ENCODE results near the gene CA5A. TPM values are rescaled to one million over a fixed set of nuclear protein-coding genes. Genes with fewer than 3 reads are reported as not detected.

CA5A gene
- total and polyA plus RNA-seq, 2 of the 13 experiments (the other 11 are each of a cell fraction or from before 2014, with no cell fraction given): 66.8 to 106 TPM

GRCh38 chr16:87856791-87857228 lies 79.5 kb downstream of the CA5A start (continued):
- TF ChIP-seq ZNF335 (CRISPR knock-in tag; IDR thresholded peaks at IDR 0.05): no peak
- TF ChIP-seq SAP130 (CRISPR knock-in tag; IDR thresholded peaks at IDR 0.05; ENCODE audit: low read depth): peak; percentile 40; the same call in 1 of the 2 replicates
- no peak for TF ChIP-seq ZKSCAN8 (CRISPR knock-in tag; IDR thresholded peaks at IDR 0.05; ENCODE audit: borderline replicate concordance)
- no peak; the same call in 1 of the 2 replicates for TF ChIP-seq HBP1 (CRISPR knock-in tag; IDR thresholded peaks at IDR 0.05; ENCODE audit: low read depth)
- no peak for TF ChIP-seq ZNF615 (CRISPR knock-in tag; IDR thresholded peaks at IDR 0.05; ENCODE audit: borderline replicate concordance)
- TF ChIP-seq HNRNPL (IDR thresholded peaks at IDR 0.05; ENCODE audit: low read depth, low read length): peak; percentile 67; the same call in 1 of the 2 replicates
- TF ChIP-seq ZNF839 (CRISPR knock-in tag; IDR thresholded peaks at IDR 0.05; ENCODE audit: borderline replicate concordance): peak; percentile 19; the same call in 1 of the 2 replicates
- TF ChIP-seq THAP8 (CRISPR knock-in tag; IDR thresholded peaks at IDR 0.05; ENCODE audit: borderline replicate concordance): no peak
- no peak for TF ChIP-seq MXD4 (CRISPR knock-in tag; IDR thresholded peaks at IDR 0.05)
- no peak for TF ChIP-seq SRSF4 (IDR thresholded peaks at IDR 0.05; ENCODE audit: low read depth, low read length, poor library complexity, severe bottlenecking)
- TF ChIP-seq ZNF746 (CRISPR knock-in tag; IDR thresholded peaks at IDR 0.05): no peak
- no peak for TF ChIP-seq TOPORS (CRISPR knock-in tag; IDR thresholded peaks at IDR 0.05)
- TF ChIP-seq CHCHD3 (CRISPR knock-in tag; IDR thresholded peaks at IDR 0.05): no peak; the same call in 1 of the 2 replicates
- TF ChIP-seq SETDB1 (CRISPR knock-in tag; IDR thresholded peaks at IDR 0.05; ENCODE audit: borderline replicate concordance): no peak
- no peak for TF ChIP-seq SMAD3 (CRISPR knock-in tag; IDR thresholded peaks at IDR 0.05)
- peak; percentile 28; the same call in 1 of the 2 replicates for TF ChIP-seq FOXA3 (CRISPR knock-in tag; IDR thresholded peaks at IDR 0.05)
- TF ChIP-seq PPARG (CRISPR knock-in tag; conservative IDR thresholded peaks at IDR 0.05): no peak
- no peak for TF ChIP-seq TAF15 (IDR thresholded peaks at IDR 0.05; ENCODE audit: low read depth, low read length, poor library complexity, severe bottlenecking)
- no peak for TF ChIP-seq PLRG1 (conservative IDR thresholded peaks at IDR 0.05)
- TF ChIP-seq KDM6A (CRISPR knock-in tag; IDR thresholded peaks at IDR 0.05; ENCODE audit: low read depth): no peak
- no peak for TF ChIP-seq ZNF883 (CRISPR knock-in tag; IDR thresholded peaks at IDR 0.05; ENCODE audit: not compliant biosample characterization)
- no peak for TF ChIP-seq ATF6 (CRISPR knock-in tag; conservative IDR thresholded peaks at IDR 0.05)
- TF ChIP-seq CBX5 (CRISPR knock-in tag; IDR thresholded peaks at IDR 0.05; ENCODE audit: borderline replicate concordance): no peak
- no peak for TF ChIP-seq NFYB (CRISPR knock-in tag; IDR thresholded peaks at IDR 0.05)
- no peak for TF ChIP-seq REST (IDR thresholded peaks at IDR 0.05; ENCODE audit: borderline replicate concordance in 1 of 2, low read depth in 1 of 2, low read length in 2 of 2)
